Measurements from ENCODE around the gene HPCA.

The HPCA gene

GRCh38 chr1:32887623-32888022 is 1.3 kb downstream of the HPCA start:
- TF ChIP-seq NFIC (IDR thresholded peaks at IDR 0.05) (no peak), EP300 (IDR thresholded peaks at IDR 0.05; ENCODE audit: borderline replicate concordance) (no peak), YY1 (IDR thresholded peaks at IDR 0.05; ENCODE audit: low read depth) (no peak), FOXM1 (IDR thresholded peaks at IDR 0.05; ENCODE audit: borderline replicate concordance, low read depth) (no peak), RAD21 (IDR thresholded peaks at IDR 0.05; ENCODE audit: low read depth) (no peak), TEAD4 (IDR thresholded peaks at IDR 0.05) (no peak), TAF1 (IDR thresholded peaks at IDR 0.05; ENCODE audit: low read depth) (no peak), TCF12 (IDR thresholded peaks at IDR 0.05; ENCODE audit: low read depth) (no peak), REST (IDR thresholded peaks at IDR 0.05; ENCODE audit: low read depth) (no peak), MAX (IDR thresholded peaks at IDR 0.05) (no peak), CREB1 (IDR thresholded peaks at IDR 0.05; ENCODE audit: low read depth) (no peak), ZBTB7A (IDR thresholded peaks at IDR 0.05; ENCODE audit: low read depth) (no peak), EGR1 (IDR thresholded peaks at IDR 0.05) (no peak), USF1 (IDR thresholded peaks at IDR 0.05) (no peak), CEBPB (IDR thresholded peaks at IDR 0.05) (no peak)

GRCh38 chr1:32888134-32888533 is 1.8 kb downstream of the HPCA start:
- TF ChIP-seq TAF1 (IDR thresholded peaks at IDR 0.05; ENCODE audit: low read depth) (no peak), YY1 (IDR thresholded peaks at IDR 0.05; ENCODE audit: low read depth) (no peak), TEAD4 (IDR thresholded peaks at IDR 0.05) (no peak), ZBTB7A (IDR thresholded peaks at IDR 0.05; ENCODE audit: low read depth) (no peak), RAD21 (IDR thresholded peaks at IDR 0.05; ENCODE audit: low read depth) (no peak), FOXM1 (IDR thresholded peaks at IDR 0.05; ENCODE audit: borderline replicate concordance, low read depth) (no peak), TCF12 (IDR thresholded peaks at IDR 0.05; ENCODE audit: low read depth) (no peak), CREB1 (IDR thresholded peaks at IDR 0.05; ENCODE audit: low read depth) (no peak), USF1 (IDR thresholded peaks at IDR 0.05) (no peak), MAX (IDR thresholded peaks at IDR 0.05) (no peak), EP300 (IDR thresholded peaks at IDR 0.05; ENCODE audit: borderline replicate concordance) (no peak), REST (IDR thresholded peaks at IDR 0.05; ENCODE audit: low read depth) (no peak), NFIC (IDR thresholded peaks at IDR 0.05) (no peak), CEBPB (IDR thresholded peaks at IDR 0.05) (no peak), EGR1 (IDR thresholded peaks at IDR 0.05) (no peak)

- TF ChIP-seq EP300 (IDR thresholded peaks at IDR 0.05; ENCODE audit: borderline replicate concordance) (no peak), RAD21 (IDR thresholded peaks at IDR 0.05; ENCODE audit: low read depth) (no peak), FOXM1 (IDR thresholded peaks at IDR 0.05; ENCODE audit: borderline replicate concordance, low read depth) (no peak), TEAD4 (IDR thresholded peaks at IDR 0.05) (no peak), NFIC (IDR thresholded peaks at IDR 0.05) (no peak), TCF12 (IDR thresholded peaks at IDR 0.05; ENCODE audit: low read depth) (no peak), MAX (IDR thresholded peaks at IDR 0.05) (no peak), CREB1 (IDR thresholded peaks at IDR 0.05; ENCODE audit: low read depth) (no peak), USF1 (IDR thresholded peaks at IDR 0.05) (no peak)
These were observed 2.6 kb downstream of the HPCA start for GRCh38 chr1:32888677-32889420.

- no peak for TF ChIP-seq TEAD4 (IDR thresholded peaks at IDR 0.05)
- TF ChIP-seq TCF12 (IDR thresholded peaks at IDR 0.05; ENCODE audit: low read depth) = no peak
- TF ChIP-seq NFIC (IDR thresholded peaks at IDR 0.05) = no peak
- TF ChIP-seq FOXM1 (IDR thresholded peaks at IDR 0.05; ENCODE audit: borderline replicate concordance, low read depth) = no peak
- no peak for TF ChIP-seq TAF1 (IDR thresholded peaks at IDR 0.05; ENCODE audit: low read depth)
- no peak for TF ChIP-seq CREB1 (IDR thresholded peaks at IDR 0.05; ENCODE audit: low read depth)
- TF ChIP-seq CEBPB (IDR thresholded peaks at IDR 0.05) = no peak
- no peak for TF ChIP-seq YY1 (IDR thresholded peaks at IDR 0.05; ENCODE audit: low read depth)
- TF ChIP-seq EP300 (IDR thresholded peaks at IDR 0.05; ENCODE audit: borderline replicate concordance) = no peak
- TF ChIP-seq EGR1 (IDR thresholded peaks at IDR 0.05) = no peak
- no peak for TF ChIP-seq REST (IDR thresholded peaks at IDR 0.05; ENCODE audit: low read depth)
- no peak for TF ChIP-seq MAX (IDR thresholded peaks at IDR 0.05)
- TF ChIP-seq ZBTB7A (IDR thresholded peaks at IDR 0.05; ENCODE audit: low read depth) = no peak
- no peak for TF ChIP-seq USF1 (IDR thresholded peaks at IDR 0.05)
- TF ChIP-seq RAD21 (IDR thresholded peaks at IDR 0.05; ENCODE audit: low read depth) = no peak
These were observed 3.5 kb downstream of the HPCA start for GRCh38 chr1:32889731-32890278.

Measured in Ishikawa (cell line).